H1 (cell line): ENCODE data around the gene PHC2. TPM values are rescaled to one million over a fixed set of nuclear protein-coding genes. Genes with fewer than 3 reads are reported as not detected.

ENCODE experiments used
- CTCF ChIA-PET: fragments of 300-600 bp; sonication (Branson Sonifier 250); formaldehyde crosslinking; loops from one replicate; lab custom pipeline; 2021; ENCODE audit not compliant: partially characterized antibody; lab: Charles Lee
- POLR2A ChIA-PET: fragments of 300-600 bp; sonication (Branson Sonifier 250); formaldehyde crosslinking; loops from one replicate; lab custom pipeline; 2021; ENCODE audit warnings: inconsistent platforms; ENCODE audit not compliant: partially characterized antibody; lab: Charles Lee
- DNase-seq, 2 experiments: peaks; one replicate each; pipeline versions ENCODE4 v3.0.0 to v3.0.0-alpha.2; 2010 to 2022; ENCODE audit warnings: low spot score in 2 of 2, low read depth in 1 of 2, mixed read lengths in 1 of 2
- FAIRE-seq: peaks from 2 replicates; lab custom pipeline; 2011; peaks lifted over from hg19 to GRCh38; lab: Jason Lieb, UNC
- H2AFZ ChIP-seq: 2 replicates; pipeline ENCODE4 v1.8.1; 2012; ENCODE audit warnings: low read length, inconsistent platforms
- H2AK5ac ChIP-seq: 2 replicates; pipeline ENCODE4 v1.6.1; 2013; ENCODE audit warnings: low read depth, low read length
- H2BK120ac ChIP-seq: replicated peaks from 2 replicates; pipeline ENCODE3; 2013; ENCODE audit warnings: low read depth, low read length, inconsistent platforms
- H2BK12ac ChIP-seq: 2 replicates; pipeline ENCODE4 v1.6.1; 2013; ENCODE audit warnings: low read depth, low read length
- H2BK15ac ChIP-seq: 2 replicates; pipeline ENCODE4 v1.6.1; 2013; ENCODE audit warnings: low read length
- H2BK20ac ChIP-seq: 2 replicates; pipeline ENCODE4 v1.6.1; 2013; ENCODE audit warnings: low read length
- H2BK5ac ChIP-seq: 2 replicates; pipeline ENCODE4 v1.6.1; 2013; ENCODE audit warnings: low read depth, low read length
- H3K14ac ChIP-seq: 2 replicates; pipeline ENCODE4 v1.6.1; 2013; ENCODE audit warnings: inconsistent platforms; ENCODE audit not compliant: insufficient read length
- H3K18ac ChIP-seq: 2 replicates; pipeline ENCODE4 v1.6.1; 2013; ENCODE audit warnings: low read length; ENCODE audit errors: extremely low read depth
- H3K23ac ChIP-seq: 2 replicates; pipeline ENCODE4 v1.6.1; 2013; ENCODE audit warnings: inconsistent platforms; ENCODE audit not compliant: insufficient read length
- H3K23me2 ChIP-seq: 2 replicates; pipeline ENCODE4 v1.6.1; 2013; ENCODE audit warnings: low read depth, low read length
- H3K27ac ChIP-seq: 2 replicates; pipeline ENCODE4 v1.6.1; 2011; ENCODE audit warnings: low read depth, low read length, inconsistent platforms
- H3K27me3 ChIP-seq, 4 experiments: replicated peaks in 1 of 4; 1 replicate in 1 of 4; 2 replicates in 3 of 4; pipeline versions ENCODE4 v1.6.1 to v1.8.1; 2011 to 2013; ENCODE audit warnings: low read length in 3 of 4, mild to moderate bottlenecking in 3 of 4, inconsistent platforms in 2 of 4, mixed read lengths in 2 of 4, moderate library complexity in 1 of 4; ENCODE audit not compliant: control insufficient read depth in 3 of 4, insufficient read depth in 3 of 4; ENCODE audit errors: extremely low read depth in 1 of 4
- H3K36me3 ChIP-seq, 4 experiments: 2 replicates each; pipeline versions ENCODE4 v1.6.1 to v1.8.1; 2011 to 2013; ENCODE audit warnings: mild to moderate bottlenecking in 4 of 4, low read length in 3 of 4, moderate library complexity in 2 of 4, control low read depth in 1 of 4, inconsistent platforms in 1 of 4; ENCODE audit not compliant: insufficient read depth in 4 of 4, control insufficient read depth in 2 of 4
- H3K4ac ChIP-seq: replicated peaks from 2 replicates; pipeline ENCODE3; 2013; ENCODE audit warnings: low read length, low read depth, mixed read lengths, inconsistent platforms; ENCODE audit not compliant: insufficient read length
- H3K4me1 ChIP-seq, 4 experiments: replicated peaks in 1 of 4; 1 replicate in 1 of 4; 2 replicates in 3 of 4; pipeline versions ENCODE4 v1.6.1 to v1.8.1; 2011 to 2013; ENCODE audit warnings: low read length in 3 of 4, inconsistent platforms in 2 of 4, mixed read lengths in 1 of 4; ENCODE audit not compliant: insufficient read depth in 4 of 4, control insufficient read depth in 3 of 4
- H3K4me2 ChIP-seq, 2 experiments: 2 replicates each; pipeline versions ENCODE4 v1.6.1 to v1.8.1; 2011 to 2013; ENCODE audit warnings: low read depth in 2 of 2, low read length in 2 of 2, control low read depth in 1 of 2, inconsistent platforms in 1 of 2, mild to moderate bottlenecking in 1 of 2; ENCODE audit not compliant: insufficient read depth in 1 of 2
- H3K4me3 ChIP-seq, 4 experiments: fragments of 200-600, 300-600 bp in 1 of 4; sonication (generic), shearing (Covaris generic), sonication (Bioruptor Twin) in 1 of 4; 2 replicates each; pipeline versions ENCODE4 v1.5.1 to v1.8.1; 2011 to 2016; ENCODE audit warnings: low read length in 4 of 4, low read depth in 3 of 4, control low read depth in 2 of 4, inconsistent platforms in 2 of 4, mild to moderate bottlenecking in 2 of 4, mixed read lengths in 1 of 4, moderate library complexity in 1 of 4; ENCODE audit not compliant: insufficient read depth in 2 of 4; ENCODE audit errors: extremely low read depth in 1 of 4
- H3K56ac ChIP-seq: replicated peaks from 2 replicates; pipeline ENCODE3; 2013; ENCODE audit warnings: low read depth, mild to moderate bottlenecking, mixed read lengths, low read length, inconsistent platforms; ENCODE audit not compliant: insufficient read length
- H3K79me1 ChIP-seq: 2 replicates; pipeline ENCODE4 v1.6.1; 2013; ENCODE audit warnings: low read depth, low read length, control low read depth
- H3K79me2 ChIP-seq, 2 experiments: 2 replicates each; pipeline versions ENCODE4 v1.6.1 to v1.8.1; 2012 to 2013; ENCODE audit warnings: low read length in 2 of 2, mild to moderate bottlenecking in 2 of 2, inconsistent platforms in 1 of 2; ENCODE audit not compliant: insufficient read depth in 2 of 2, control insufficient read depth in 1 of 2
- H3K9ac ChIP-seq, 4 experiments: replicated peaks in 1 of 4; 1 replicate in 1 of 4; 2 replicates in 3 of 4; pipeline versions ENCODE4 v1.6.1 to v1.8.1; 2011 to 2013; ENCODE audit warnings: low read depth in 3 of 4, low read length in 3 of 4, control low read depth in 2 of 4, mild to moderate bottlenecking in 2 of 4, moderate library complexity in 2 of 4, inconsistent platforms in 1 of 4; ENCODE audit errors: extremely low read depth in 1 of 4
- H3K9me3 ChIP-seq, 2 experiments: 2 replicates each; pipeline versions ENCODE4 v1.6.1 to v1.8.1; 2012 to 2013; ENCODE audit warnings: mild to moderate bottlenecking in 2 of 2, moderate library complexity in 2 of 2, control low read depth in 1 of 2, inconsistent platforms in 1 of 2, low read depth in 1 of 2, low read length in 1 of 2, mixed read lengths in 1 of 2; ENCODE audit not compliant: insufficient read depth in 2 of 2
- H4K20me1 ChIP-seq, 2 experiments: replicated peaks in 1 of 2; 2 replicates each; pipeline versions ENCODE3 to v1.8.1; 2011 to 2013; ENCODE audit warnings: inconsistent platforms in 2 of 2, low read length in 2 of 2, mild to moderate bottlenecking in 1 of 2; ENCODE audit not compliant: insufficient read depth in 2 of 2, control insufficient read depth in 1 of 2
- H4K5ac ChIP-seq: 2 replicates; pipeline ENCODE4 v1.6.1; 2013; ENCODE audit warnings: low read length, low read depth, mixed read lengths, inconsistent platforms; ENCODE audit not compliant: insufficient read length
- H4K8ac ChIP-seq: 2 replicates; pipeline ENCODE4 v1.8.0; 2013; ENCODE audit warnings: mild to moderate bottlenecking, moderate library complexity, low read length, inconsistent platforms; ENCODE audit not compliant: insufficient read depth; ENCODE audit errors: extremely low read depth
- H4K91ac ChIP-seq: replicated peaks from 2 replicates; pipeline ENCODE3; 2013; ENCODE audit warnings: low read length, mixed read lengths, inconsistent platforms; ENCODE audit not compliant: insufficient read length
- ASH2L ChIP-seq: fragments of 200-600, 300-600 bp; sonication (generic); IDR thresholded peaks from one replicate; pipeline ENCODE4 v1.7.1; 2017; ENCODE audit warnings: low read length
- BACH1 ChIP-seq: IDR thresholded peaks from 2 replicates; pipeline ENCODE4 v1.6.1; 2012; ENCODE audit warnings: low read length, improper control_type of control experiment
- HDAC2 ChIP-seq, 2 experiments: fragments of 300-600 bp in 1 of 2; sonication (generic) in 1 of 2; IDR thresholded peaks; 2 replicates each; pipeline ENCODE4 v1.6.1; 2011 to 2012; ENCODE audit warnings: low read depth in 2 of 2, low read length in 2 of 2, mild to moderate bottlenecking in 2 of 2, moderate library complexity in 2 of 2, borderline replicate concordance in 1 of 2, inconsistent platforms in 1 of 2
- KDM5A ChIP-seq: fragments of 200-600 bp; IDR thresholded peaks from 2 replicates; pipeline ENCODE4 v1.7.1; 2012; ENCODE audit warnings: mild to moderate bottlenecking, low read length, inconsistent platforms, mixed read lengths
- SP2 ChIP-seq: IDR thresholded peaks from 2 replicates; pipeline ENCODE4 v1.6.1; 2012; ENCODE audit warnings: mild to moderate bottlenecking, low read length, inconsistent platforms
- SP4 ChIP-seq: IDR thresholded peaks from 2 replicates; pipeline ENCODE4 v1.6.1; 2012; ENCODE audit warnings: low read length, inconsistent platforms
- TAF7 ChIP-seq: optimal IDR thresholded peaks from 2 replicates; pipeline ENCODE3; 2011; ENCODE audit warnings: low read depth, mild to moderate bottlenecking, inconsistent platforms, low read length, moderate library complexity, borderline replicate concordance
- WGBS, 2 experiments: shearing (Covaris generic) in 1 of 2; methylation state at CpG; one replicate each; pipeline versions ENCODE4 v1.1.6 to v1.1.7; 2013 to 2015; ENCODE audit warnings: low lambda C conversion rate in 2 of 2, mixed read lengths in 2 of 2, inconsistent platforms in 1 of 2, low coverage in 1 of 2, missing lambda C conversion rate in 1 of 2; ENCODE audit not compliant: insufficient replicate concordance in 2 of 2, insufficient coverage in 1 of 2, insufficient read length in 1 of 2; ENCODE audit errors: extremely low coverage in 1 of 2, missing lambda C conversion rate in 1 of 2; 5-methylcytosine and 5-hydroxymethylcytosine counted together
- polyA plus RNA-seq, 7 experiments: library from polyadenylated mRNA; depleted of rRNA in 3 of 7; stranded (reverse) in 5 of 7; unstranded in 2 of 7; fragments of >200 nt in 5 of 7; fragments of 200-250 nt in 2 of 7; gene quantifications; 1 replicate in 5 of 7; 2 replicates in 1 of 7; 4 replicates in 1 of 7; pipeline versions ENCODE4 v1.2.1 to v1.2.3, GENCODE V29; 2011 to 2013; ENCODE audit warnings: missing spikeins in 2 of 7, mixed read lengths in 2 of 7
- total RNA-seq: library from RNA; stranded (reverse); fragmentation: NEBNext Ultra II Directional; extraction: Animal tissue kit (Norgen Biotek cat#: 25700); gene quantifications from 2 replicates; pipeline ENCODE4 v1.2.1, GENCODE V29; 2021
- TF ChIP-seq, protein P1 (sequence below): IDR thresholded peaks from 2 replicates; pipeline ENCODE4 v1.6.1; 2011; ENCODE audit warnings: low read depth, mild to moderate bottlenecking, low read length; ENCODE audit not compliant: insufficient read depth

The PHC2 gene
- total and polyA plus RNA-seq, 2 of the 8 experiments (the other 6 are each of a cell fraction or from before 2014, with no cell fraction given): 5.6 to 14.2 TPM

- no peaks in the 10 kb centered on the region; a peak in 2 of 7 replicates for H3K27me3 ChIP-seq
- H3K56ac ChIP-seq: no peak overlapping the region
- no peak overlapping the region for H3K4me2 ChIP-seq
- FAIRE-seq (no peak), DNase-seq (no peak)
- H3K79me1 ChIP-seq: no peaks in the 10 kb centered on the region
- no peaks in the 10 kb centered on the region for H3K9me3 ChIP-seq
- H2BK5ac ChIP-seq: no peak overlapping the region
- H2BK120ac ChIP-seq: no peak overlapping the region
- no peak overlapping the region for H2BK20ac ChIP-seq
- no peak overlapping the region for H4K91ac ChIP-seq
- CTCF ChIA-PET: interaction anchor here (0.5 to 10.1 kb wide), 17 partner anchors 11 to 132 kb away, joined by 3 to 180 read pairs (median 5); partner anchors contain the start of gene ZSCAN20
- H3K9ac ChIP-seq: no peak overlapping the region
- no peak overlapping the region for H3K14ac ChIP-seq
- H2BK12ac ChIP-seq: no peak overlapping the region
- peaks cover 5 to 21% (median 8%) of the 10 kb centered on the region in 4 experiments for H3K4me1 ChIP-seq
- H2BK15ac ChIP-seq: no peak overlapping the region
- H3K27ac ChIP-seq: no peak overlapping the region
- no peak overlapping the region for H3K18ac ChIP-seq
- H2AFZ ChIP-seq: no peak overlapping the region
- H3K79me2 ChIP-seq: no peaks in the 10 kb centered on the region
- H4K5ac ChIP-seq: no peak overlapping the region
- no peaks in the 10 kb centered on the region; the same call in 1 of the 2 replicates for H3K23me2 ChIP-seq
- POLR2A ChIA-PET: interaction anchor here (1.1 kb wide), 1 partner anchor 9 kb away, joined by 3 read pairs; no protein-coding TSS in a partner anchor
- no peak overlapping the region; the same call in 1 of the 2 replicates for H4K8ac ChIP-seq
- 89% methylated on average over 9 of the region's 9 CpGs; no CpG with 5 or more reads in 1 of the 2 experiments for WGBS, 2 experiments
- TF ChIP-seq KDM5A (no peak), BACH1 (no peak), ASH2L (no peak), TAF7 (no peak), SP2 (no peak), HDAC2 (IDR thresholded peaks at IDR 0.05; ENCODE audit: borderline replicate concordance in 1 of 2, low read depth in 2 of 2, low read length in 2 of 2) (no peak), SP4 (no peak)
- TF ChIP-seq, protein P1, sequence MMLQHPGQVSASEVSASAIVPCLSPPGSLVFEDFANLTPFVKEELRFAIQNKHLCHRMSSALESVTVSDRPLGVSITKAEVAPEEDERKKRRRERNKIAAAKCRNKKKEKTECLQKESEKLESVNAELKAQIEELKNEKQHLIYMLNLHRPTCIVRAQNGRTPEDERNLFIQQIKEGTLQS: no peak
- TF ChIP-seq, all 59 proteins: peak for 0
- Histone ChIP-seq H3K36me3 (no peaks in the 10 kb centered on the region), H3K23ac (no peak overlapping the region), H3K4me3 (no peak overlapping the region), H3K4ac (no peak overlapping the region), H2AK5ac (no peak overlapping the region), H4K20me1 (no peaks in the 10 kb centered on the region)
Observed at GRCh38 chr1:33369081-33369480, 61.8 kb downstream of the PHC2 start.
